ENCODE measurements around the gene AP4E1.

DNA sequence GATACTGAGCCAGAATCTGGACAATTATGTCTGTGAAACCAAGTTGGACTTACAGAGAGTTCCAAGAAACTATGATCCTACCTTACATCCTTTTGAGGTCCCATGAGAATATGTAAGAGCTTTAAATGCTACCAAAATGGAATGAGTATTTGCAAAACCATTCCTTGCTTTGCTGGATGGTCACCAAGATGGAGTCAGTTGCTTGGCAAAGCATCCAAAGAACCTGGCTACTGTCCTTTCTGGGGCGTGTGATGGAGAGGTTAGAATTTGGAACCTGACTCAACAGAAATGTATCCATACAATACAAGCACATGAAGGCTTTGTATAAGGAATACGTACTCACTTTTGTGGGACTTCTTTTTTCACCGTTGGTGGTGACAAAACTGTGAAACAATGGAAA lies 36.2 kb downstream of the AP4E1 start:
- no peak for TF ChIP-seq BHLHE40 (IDR thresholded peaks at IDR 0.05; ENCODE audit: low read depth, low read length)
- TF ChIP-seq, protein P1, sequence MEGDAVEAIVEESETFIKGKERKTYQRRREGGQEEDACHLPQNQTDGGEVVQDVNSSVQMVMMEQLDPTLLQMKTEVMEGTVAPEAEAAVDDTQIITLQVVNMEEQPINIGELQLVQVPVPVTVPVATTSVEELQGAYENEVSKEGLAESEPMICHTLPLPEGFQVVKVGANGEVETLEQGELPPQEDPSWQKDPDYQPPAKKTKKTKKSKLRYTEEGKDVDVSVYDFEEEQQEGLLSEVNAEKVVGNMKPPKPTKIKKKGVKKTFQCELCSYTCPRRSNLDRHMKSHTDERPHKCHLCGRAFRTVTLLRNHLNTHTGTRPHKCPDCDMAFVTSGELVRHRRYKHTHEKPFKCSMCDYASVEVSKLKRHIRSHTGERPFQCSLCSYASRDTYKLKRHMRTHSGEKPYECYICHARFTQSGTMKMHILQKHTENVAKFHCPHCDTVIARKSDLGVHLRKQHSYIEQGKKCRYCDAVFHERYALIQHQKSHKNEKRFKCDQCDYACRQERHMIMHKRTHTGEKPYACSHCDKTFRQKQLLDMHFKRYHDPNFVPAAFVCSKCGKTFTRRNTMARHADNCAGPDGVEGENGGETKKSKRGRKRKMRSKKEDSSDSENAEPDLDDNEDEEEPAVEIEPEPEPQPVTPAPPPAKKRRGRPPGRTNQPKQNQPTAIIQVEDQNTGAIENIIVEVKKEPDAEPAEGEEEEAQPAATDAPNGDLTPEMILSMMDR (conservative IDR thresholded peaks at IDR 0.05; ENCODE audit: low read depth, low read length) = no peak
- TF ChIP-seq CEBPB (IDR thresholded peaks at IDR 0.05; ENCODE audit: low read depth, low read length) = no peak
- TF ChIP-seq SMC3 (IDR thresholded peaks at IDR 0.05; ENCODE audit: low read depth, low read length) = no peak
- TF ChIP-seq, protein P2, sequence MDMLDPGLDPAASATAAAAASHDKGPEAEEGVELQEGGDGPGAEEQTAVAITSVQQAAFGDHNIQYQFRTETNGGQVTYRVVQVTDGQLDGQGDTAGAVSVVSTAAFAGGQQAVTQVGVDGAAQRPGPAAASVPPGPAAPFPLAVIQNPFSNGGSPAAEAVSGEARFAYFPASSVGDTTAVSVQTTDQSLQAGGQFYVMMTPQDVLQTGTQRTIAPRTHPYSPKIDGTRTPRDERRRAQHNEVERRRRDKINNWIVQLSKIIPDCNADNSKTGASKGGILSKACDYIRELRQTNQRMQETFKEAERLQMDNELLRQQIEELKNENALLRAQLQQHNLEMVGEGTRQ (IDR thresholded peaks at IDR 0.05; ENCODE audit: low read depth, low read length) = no peak
- TF ChIP-seq POLR2A (IDR thresholded peaks at IDR 0.05; ENCODE audit: low read depth, low read length) = no peak

All from IMR-90 (cell line).